IPS DF 6.9 (cell line): Measurements from ENCODE around the gene EID2.

Experiments used
- DNase-seq: peaks from one replicate; pipeline ENCODE4 v3.0.0-alpha.2; 2013; ENCODE audit warnings: low read depth, low spot score
- H3K27ac ChIP-seq: one replicate; pipeline ENCODE4 v1.5.1; 2013; ENCODE audit warnings: low read length, control low read depth
- H3K27me3 ChIP-seq: 2 replicates; pipeline ENCODE4 v1.6.1; 2013; ENCODE audit warnings: mild to moderate bottlenecking, low read length; ENCODE audit not compliant: control insufficient read depth, insufficient read depth
- H3K36me3 ChIP-seq: 2 replicates; pipeline ENCODE4 v1.6.1; 2013; ENCODE audit warnings: low read length; ENCODE audit not compliant: control insufficient read depth, insufficient read depth
- H3K4me1 ChIP-seq: 2 replicates; pipeline ENCODE4 v1.6.1; 2013; ENCODE audit warnings: low read length; ENCODE audit not compliant: control insufficient read depth, insufficient read depth
- H3K4me3 ChIP-seq: 2 replicates; pipeline ENCODE4 v1.5.1; 2013; ENCODE audit warnings: mild to moderate bottlenecking, low read length
- H3K9me3 ChIP-seq: 2 replicates; pipeline ENCODE4 v1.6.1; 2013; ENCODE audit warnings: low read length, inconsistent platforms; ENCODE audit not compliant: control insufficient read depth, insufficient read depth
- WGBS: extraction: QIAGEN DNeasy Blood & Tissue Kit; methylation state at CpG from one replicate; pipeline ENCODE4 v1.1.7; 2013; ENCODE audit warnings: mixed read lengths, missing lambda C conversion rate; ENCODE audit not compliant: insufficient read length, insufficient coverage; 5-methylcytosine and 5-hydroxymethylcytosine counted together

EID2 gene

GRCh38 chr19:39539518-39540332 lies at the start of gene EID2:
Gene EID2, minus strand, starts transcription at chr19:39540161. Its CDS starts 82 bp downstream, at chr19:39540079.
- Histone ChIP-seq H3K9me3 (no peaks in the 10 kb centered on the region), H3K27ac (no peak within 1 kb of the TSS), H3K27me3 (no peaks in the 10 kb centered on the region), H3K4me3 (peak within 1 kb of the TSS; percentile 99), H3K36me3 (no peaks in the 10 kb centered on the region), H3K4me1 (peaks cover 2% of the 10 kb centered on the region; the same call in 1 of the 2 replicates)
- DNase-seq = peak; percentile 76
- WGBS = no CpG with 5 or more reads among the region's 84 CpGs

- no CpG with 5 or more reads among the region's 2 CpGs for WGBS
Measured at GRCh38 chr19:39588066-39588465, 48.1 kb upstream of the EID2 start.

GRCh38 chr19:39587496-39587895 lies 47.5 kb upstream of the EID2 start:
- no peaks in the 10 kb centered on the region for H3K36me3 ChIP-seq
- no CpG with 5 or more reads among the region's 4 CpGs for WGBS
- no peak overlapping the region for H3K27ac ChIP-seq
- no peaks in the 10 kb centered on the region for H3K27me3 ChIP-seq
- no peak overlapping the region for H3K4me3 ChIP-seq
- DNase-seq = no peak
- no peaks in the 10 kb centered on the region for H3K4me1 ChIP-seq
- no peaks in the 10 kb centered on the region for H3K9me3 ChIP-seq

More at GRCh38 chr19:39588066-39588465, 48.1 kb upstream of the EID2 start:
- Histone ChIP-seq H3K4me3 (no peak overlapping the region), H3K27me3 (no peaks in the 10 kb centered on the region), H3K4me1 (no peaks in the 10 kb centered on the region), H3K36me3 (no peaks in the 10 kb centered on the region), H3K9me3 (no peaks in the 10 kb centered on the region), H3K27ac (no peak overlapping the region)
- no peak for DNase-seq

GRCh38 chr19:39582891-39583625 lies 43.1 kb upstream of the EID2 start:
- Histone ChIP-seq H3K4me3 (no peak overlapping the region), H3K27me3 (no peaks in the 10 kb centered on the region), H3K27ac (no peak overlapping the region), H3K9me3 (no peaks in the 10 kb centered on the region), H3K4me1 (no peaks in the 10 kb centered on the region), H3K36me3 (no peaks in the 10 kb centered on the region)
- no CpG with 5 or more reads among the region's 8 CpGs for WGBS
- no peak for DNase-seq

- Histone ChIP-seq H3K36me3 (no peaks in the 10 kb centered on the region), H3K27me3 (no peaks in the 10 kb centered on the region), H3K4me1 (no peaks in the 10 kb centered on the region), H3K27ac (no peak overlapping the region), H3K4me3 (no peak overlapping the region), H3K9me3 (no peaks in the 10 kb centered on the region)
- DNase-seq = no peak
- no CpG with 5 or more reads among the region's 4 CpGs for WGBS
Measured at GRCh38 chr19:39582442-39582841, 42.5 kb upstream of the EID2 start.

GRCh38 chr19:39568604-39569003 lies 28.6 kb upstream of the EID2 start:
- H3K9me3 ChIP-seq = no peaks in the 10 kb centered on the region; the same call in 1 of the 2 replicates
- H3K27me3 ChIP-seq = no peaks in the 10 kb centered on the region
- no peaks in the 10 kb centered on the region for H3K4me1 ChIP-seq
- H3K36me3 ChIP-seq = no peaks in the 10 kb centered on the region
- H3K4me3 ChIP-seq = no peak overlapping the region
- no peak overlapping the region for H3K27ac ChIP-seq
- DNase-seq = no peak
- WGBS = no CpG with 5 or more reads among the region's 3 CpGs

- DNase-seq = no peak
- no peak overlapping the region for H3K27ac ChIP-seq
- H3K9me3 ChIP-seq = no peaks in the 10 kb centered on the region
- no peak overlapping the region for H3K4me3 ChIP-seq
- no peaks in the 10 kb centered on the region for H3K36me3 ChIP-seq
- no CpG with 5 or more reads among the region's 3 CpGs for WGBS
- H3K4me1 ChIP-seq = no peaks in the 10 kb centered on the region
- no peaks in the 10 kb centered on the region for H3K27me3 ChIP-seq
Measured at GRCh38 chr19:39566064-39566463, 26.1 kb upstream of the EID2 start.

GRCh38 chr19:39563408-39563807 lies 23.4 kb upstream of the EID2 start:
- H3K27me3 ChIP-seq = no peaks in the 10 kb centered on the region
- no peaks in the 10 kb centered on the region for H3K4me1 ChIP-seq
- no peaks in the 10 kb centered on the region for H3K36me3 ChIP-seq
- H3K27ac ChIP-seq = no peak overlapping the region
- no peak overlapping the region for H3K4me3 ChIP-seq
- DNase-seq = no peak
- no peaks in the 10 kb centered on the region for H3K9me3 ChIP-seq
- no CpG with 5 or more reads among the region's 2 CpGs for WGBS

- H3K4me3 ChIP-seq = no peak overlapping the region
- no peaks in the 10 kb centered on the region for H3K9me3 ChIP-seq
- no peaks in the 10 kb centered on the region for H3K4me1 ChIP-seq
- no peaks in the 10 kb centered on the region for H3K36me3 ChIP-seq
- no peak overlapping the region for H3K27ac ChIP-seq
- H3K27me3 ChIP-seq = no peaks in the 10 kb centered on the region
- no peak for DNase-seq
- no CpG with 5 or more reads among the region's 6 CpGs for WGBS
Measured at GRCh38 chr19:39558624-39559117, 18.7 kb upstream of the EID2 start.

- 100% methylated on average over 2 of the region's 5 CpGs for WGBS
- no peaks in the 10 kb centered on the region for H3K9me3 ChIP-seq
- no peaks in the 10 kb centered on the region for H3K27me3 ChIP-seq
- DNase-seq = no peak
- no peak overlapping the region for H3K27ac ChIP-seq
- H3K4me3 ChIP-seq = no peak overlapping the region
- H3K4me1 ChIP-seq = no peaks in the 10 kb centered on the region
- no peaks in the 10 kb centered on the region for H3K36me3 ChIP-seq
Measured at GRCh38 chr19:39557811-39558623, 18.1 kb upstream of the EID2 start.
